ENCODE measurements around the gene F5. TPM values are rescaled to one million over a fixed set of nuclear protein-coding genes. Genes with fewer than 3 reads are reported as not detected.

The F5 gene
- total RNA-seq (2014; rRNA removed; shearing (Covaris generic)) (not detected in 2 replicates), polyA plus RNA-seq (2016; fragmentation: Nextera tagmentation; extraction: Ambion mirVana) (0.10 and 0.16 TPM in 2 replicates)
- long read RNA-seq = 0 reads

DNA sequence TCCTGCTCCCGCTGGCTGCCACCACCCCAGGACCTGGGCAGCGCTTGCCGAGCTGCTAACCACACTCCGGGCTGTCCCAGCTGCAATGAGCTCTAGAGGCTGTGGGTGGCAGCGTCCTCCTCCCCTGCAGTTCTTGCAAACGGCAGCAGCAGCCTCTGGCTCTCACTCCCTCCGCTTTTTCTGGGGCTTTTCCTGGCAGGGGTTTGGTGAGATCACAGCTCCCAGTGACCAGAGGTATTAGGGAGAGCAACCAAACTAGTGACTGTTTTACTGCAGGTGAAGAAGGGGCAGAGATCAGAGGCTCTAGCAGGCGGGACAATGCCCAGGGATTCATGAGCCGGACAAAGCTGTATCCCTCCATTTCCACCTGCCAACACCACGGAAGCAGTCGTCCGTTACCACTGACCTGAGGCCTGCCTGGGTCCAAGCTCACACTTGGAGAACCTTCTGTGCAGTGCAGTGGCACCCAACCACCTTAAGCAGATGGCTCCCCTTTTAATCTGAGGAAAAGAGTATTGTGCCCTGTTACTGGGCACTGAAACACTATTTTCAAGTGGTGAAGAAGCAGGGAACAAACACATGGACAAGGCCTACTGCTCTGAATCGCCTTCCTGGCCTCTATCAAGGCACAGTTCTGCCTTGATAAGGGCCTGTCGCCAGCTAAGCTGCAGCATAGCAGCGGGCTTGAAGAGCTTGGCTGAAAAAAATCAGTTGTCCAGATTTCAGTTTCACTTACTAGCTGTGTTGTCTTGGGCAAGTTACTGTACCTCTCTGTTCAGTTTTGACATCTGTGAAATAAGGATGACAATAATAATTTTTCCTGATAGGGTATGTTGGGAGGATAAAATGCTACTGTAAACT lies at the start of gene F5:
F5 (minus strand) TSS at position 87 of the 861 bp plus-strand sequence. CDS start 95 bp downstream, outside the sequence.
- H2AFZ ChIP-seq = peak within 1 kb of the TSS; percentile 93
- peaks cover 4% of the 10 kb centered on the region; the same call in 1 of the 2 replicates for H3K4me1 ChIP-seq (ENCODE audit: insufficient read depth)
- H3K4me3 ChIP-seq = peak within 1 kb of the TSS; percentile 31; the same call in 1 of the 2 replicates
- ATAC-seq = peak; percentile 100
- H3F3A ChIP-seq (replicated peaks; ENCODE audit: low read depth) = no peaks in the 10 kb centered on the region; the same call in 1 of the 2 replicates
- DNase-seq (ENCODE audit: low spot score) = peak; percentile 92
- H3K27ac ChIP-seq (ENCODE audit: low read depth) = no peak within 1 kb of the TSS
- peak within 1 kb of the TSS; percentile 53; the same call in 1 of the 3 replicates for H3K4me3 Mint-ChIP-seq
- H3K4me1 Mint-ChIP-seq = peaks cover 5% of the 10 kb centered on the region; the same call in 1 of the 3 replicates
- no peaks in the 10 kb centered on the region for H3K36me3 ChIP-seq (ENCODE audit: insufficient read depth)
- no peaks in the 10 kb centered on the region for H3K27me3 ChIP-seq (ENCODE audit: insufficient read depth)
- TF ChIP-seq, protein P1, sequence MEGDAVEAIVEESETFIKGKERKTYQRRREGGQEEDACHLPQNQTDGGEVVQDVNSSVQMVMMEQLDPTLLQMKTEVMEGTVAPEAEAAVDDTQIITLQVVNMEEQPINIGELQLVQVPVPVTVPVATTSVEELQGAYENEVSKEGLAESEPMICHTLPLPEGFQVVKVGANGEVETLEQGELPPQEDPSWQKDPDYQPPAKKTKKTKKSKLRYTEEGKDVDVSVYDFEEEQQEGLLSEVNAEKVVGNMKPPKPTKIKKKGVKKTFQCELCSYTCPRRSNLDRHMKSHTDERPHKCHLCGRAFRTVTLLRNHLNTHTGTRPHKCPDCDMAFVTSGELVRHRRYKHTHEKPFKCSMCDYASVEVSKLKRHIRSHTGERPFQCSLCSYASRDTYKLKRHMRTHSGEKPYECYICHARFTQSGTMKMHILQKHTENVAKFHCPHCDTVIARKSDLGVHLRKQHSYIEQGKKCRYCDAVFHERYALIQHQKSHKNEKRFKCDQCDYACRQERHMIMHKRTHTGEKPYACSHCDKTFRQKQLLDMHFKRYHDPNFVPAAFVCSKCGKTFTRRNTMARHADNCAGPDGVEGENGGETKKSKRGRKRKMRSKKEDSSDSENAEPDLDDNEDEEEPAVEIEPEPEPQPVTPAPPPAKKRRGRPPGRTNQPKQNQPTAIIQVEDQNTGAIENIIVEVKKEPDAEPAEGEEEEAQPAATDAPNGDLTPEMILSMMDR (conservative IDR thresholded peaks at IDR 0.05; ENCODE audit: low read depth in 2 of 2) = peak; percentile 49 to 81
- TF ChIP-seq JUNB (IDR thresholded peaks at IDR 0.05; ENCODE audit: unreplicated experiment) (no peak), CREB1 (CRISPR knock-in tag; IDR thresholded peaks at IDR 0.05; ENCODE audit: low read depth) (no peak), ZNF331 (CRISPR knock-in tag; IDR thresholded peaks at IDR 0.05; ENCODE audit: low read depth) (no peak), STAT1 (IDR thresholded peaks at IDR 0.05; ENCODE audit: unreplicated experiment) (no peak)
- H3K9me2 ChIP-seq (ENCODE audit: insufficient read depth) = no peaks in the 10 kb centered on the region
- no peaks in the 10 kb centered on the region for H3K36me3 Mint-ChIP-seq (ENCODE audit: low read depth)
- no peak within 1 kb of the TSS for H3K27ac Mint-ChIP-seq
- no peaks in the 10 kb centered on the region for H3K79me2 ChIP-seq (replicated peaks; ENCODE audit: insufficient read depth)
- H3K27me3 Mint-ChIP-seq (ENCODE audit: insufficient read depth, low read depth, poor library complexity) = no peaks in the 10 kb centered on the region
- H3K4me2 ChIP-seq = peak within 1 kb of the TSS; percentile 73; the same call in 1 of the 2 replicates
- H3K9me3 Mint-ChIP-seq = no peaks in the 10 kb centered on the region
- H4K20me1 ChIP-seq (replicated peaks; ENCODE audit: insufficient read depth) = no peaks in the 10 kb centered on the region

DNA sequence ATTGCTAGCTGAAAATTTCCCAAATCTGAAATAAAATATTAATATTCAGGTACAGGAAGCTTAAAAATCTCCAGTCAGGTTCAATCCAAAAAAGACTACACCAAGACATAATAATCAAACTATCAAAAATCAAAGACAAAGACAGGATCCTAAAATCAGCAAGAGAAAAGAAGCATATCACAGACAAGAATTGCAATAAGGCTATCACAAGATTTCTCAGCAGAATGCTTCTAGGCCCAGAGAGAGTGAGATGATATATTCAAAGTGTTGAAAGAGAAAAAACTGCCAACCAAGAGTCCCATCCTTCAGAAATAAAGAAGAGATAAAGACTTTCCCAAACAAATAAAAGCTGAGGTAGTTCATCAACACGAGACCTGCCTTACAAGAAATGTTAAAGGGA lies 48.6 kb upstream of the F5 start:
- H3K79me2 ChIP-seq (replicated peaks; ENCODE audit: insufficient read depth) = no peaks in the 10 kb centered on the region
- no peak overlapping the region for H3K27ac Mint-ChIP-seq
- H3K27me3 Mint-ChIP-seq (ENCODE audit: insufficient read depth, low read depth, poor library complexity) = peaks cover 3% of the 10 kb centered on the region
- no peaks in the 10 kb centered on the region for H3K9me2 ChIP-seq (ENCODE audit: insufficient read depth)
- H3K36me3 Mint-ChIP-seq (ENCODE audit: low read depth) = peaks cover 10% of the 10 kb centered on the region; the same call in 2 of the 3 replicates
- H3K9me3 Mint-ChIP-seq = peaks cover 25% of the 10 kb centered on the region
- no peaks in the 10 kb centered on the region for H3K27me3 ChIP-seq (ENCODE audit: insufficient read depth)
- no peak overlapping the region for H3K4me3 ChIP-seq
- no peaks in the 10 kb centered on the region for H3F3A ChIP-seq (replicated peaks; ENCODE audit: low read depth)
- no peaks in the 10 kb centered on the region for H4K20me1 ChIP-seq (replicated peaks; ENCODE audit: insufficient read depth)
- ATAC-seq (no peak), DNase-seq (ENCODE audit: low spot score) (no peak)
- H3K4me3 Mint-ChIP-seq = no peak overlapping the region
- no peaks in the 10 kb centered on the region for H3K4me1 ChIP-seq (ENCODE audit: insufficient read depth)
- H3K4me1 Mint-ChIP-seq = no peaks in the 10 kb centered on the region
- H3K27ac ChIP-seq (ENCODE audit: low read depth) = no peak overlapping the region
- H3K4me2 ChIP-seq = no peak overlapping the region
- no peak overlapping the region for H2AFZ ChIP-seq
- H3K36me3 ChIP-seq (ENCODE audit: insufficient read depth) = no peaks in the 10 kb centered on the region
- TF ChIP-seq, protein P2, sequence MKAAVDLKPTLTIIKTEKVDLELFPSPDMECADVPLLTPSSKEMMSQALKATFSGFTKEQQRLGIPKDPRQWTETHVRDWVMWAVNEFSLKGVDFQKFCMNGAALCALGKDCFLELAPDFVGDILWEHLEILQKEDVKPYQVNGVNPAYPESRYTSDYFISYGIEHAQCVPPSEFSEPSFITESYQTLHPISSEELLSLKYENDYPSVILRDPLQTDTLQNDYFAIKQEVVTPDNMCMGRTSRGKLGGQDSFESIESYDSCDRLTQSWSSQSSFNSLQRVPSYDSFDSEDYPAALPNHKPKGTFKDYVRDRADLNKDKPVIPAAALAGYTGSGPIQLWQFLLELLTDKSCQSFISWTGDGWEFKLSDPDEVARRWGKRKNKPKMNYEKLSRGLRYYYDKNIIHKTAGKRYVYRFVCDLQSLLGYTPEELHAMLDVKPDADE (IDR thresholded peaks at IDR 0.05) = no peak
- TF ChIP-seq, protein P3, sequence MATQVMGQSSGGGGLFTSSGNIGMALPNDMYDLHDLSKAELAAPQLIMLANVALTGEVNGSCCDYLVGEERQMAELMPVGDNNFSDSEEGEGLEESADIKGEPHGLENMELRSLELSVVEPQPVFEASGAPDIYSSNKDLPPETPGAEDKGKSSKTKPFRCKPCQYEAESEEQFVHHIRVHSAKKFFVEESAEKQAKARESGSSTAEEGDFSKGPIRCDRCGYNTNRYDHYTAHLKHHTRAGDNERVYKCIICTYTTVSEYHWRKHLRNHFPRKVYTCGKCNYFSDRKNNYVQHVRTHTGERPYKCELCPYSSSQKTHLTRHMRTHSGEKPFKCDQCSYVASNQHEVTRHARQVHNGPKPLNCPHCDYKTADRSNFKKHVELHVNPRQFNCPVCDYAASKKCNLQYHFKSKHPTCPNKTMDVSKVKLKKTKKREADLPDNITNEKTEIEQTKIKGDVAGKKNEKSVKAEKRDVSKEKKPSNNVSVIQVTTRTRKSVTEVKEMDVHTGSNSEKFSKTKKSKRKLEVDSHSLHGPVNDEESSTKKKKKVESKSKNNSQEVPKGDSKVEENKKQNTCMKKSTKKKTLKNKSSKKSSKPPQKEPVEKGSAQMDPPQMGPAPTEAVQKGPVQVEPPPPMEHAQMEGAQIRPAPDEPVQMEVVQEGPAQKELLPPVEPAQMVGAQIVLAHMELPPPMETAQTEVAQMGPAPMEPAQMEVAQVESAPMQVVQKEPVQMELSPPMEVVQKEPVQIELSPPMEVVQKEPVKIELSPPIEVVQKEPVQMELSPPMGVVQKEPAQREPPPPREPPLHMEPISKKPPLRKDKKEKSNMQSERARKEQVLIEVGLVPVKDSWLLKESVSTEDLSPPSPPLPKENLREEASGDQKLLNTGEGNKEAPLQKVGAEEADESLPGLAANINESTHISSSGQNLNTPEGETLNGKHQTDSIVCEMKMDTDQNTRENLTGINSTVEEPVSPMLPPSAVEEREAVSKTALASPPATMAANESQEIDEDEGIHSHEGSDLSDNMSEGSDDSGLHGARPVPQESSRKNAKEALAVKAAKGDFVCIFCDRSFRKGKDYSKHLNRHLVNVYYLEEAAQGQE (IDR thresholded peaks at IDR 0.05; ENCODE audit: unreplicated experiment) = no peak
- TF ChIP-seq EZH2phosphoT487 (IDR thresholded peaks at IDR 0.05; ENCODE audit: unreplicated experiment) (no peak), ZNF331 (CRISPR knock-in tag; IDR thresholded peaks at IDR 0.05; ENCODE audit: low read depth) (no peak), POLR2AphosphoS5 (IDR thresholded peaks at IDR 0.05; ENCODE audit: low read depth) (no peak)
